ENCODE results near the gene ATXN7L3B.

- TF ChIP-seq POLR2AphosphoS5 (IDR thresholded peaks at IDR 0.05) (no peak), CTCF (IDR thresholded peaks at IDR 0.05) (no peak)
Observed at GRCh38 chr12:74579981-74580380, 42.3 kb downstream of the ATXN7L3B start.
